ENCODE results near the gene PLXND1.

The PLXND1 gene

GRCh38 chr3:129583289-129583688 is 23.2 kb downstream of the PLXND1 start:
- no peak for TF ChIP-seq CTCF (IDR thresholded peaks at IDR 0.05; ENCODE audit: low read depth, low read length, missing control alignments)
- no peak for DNase-seq (ENCODE audit: extremely low read depth, low read depth)
- no peak overlapping the region for H3K4me3 ChIP-seq (replicated peaks; ENCODE audit: low read depth, low read length)

GRCh38 chr3:129582799-129583198 is 23.7 kb downstream of the PLXND1 start:
- no peak for TF ChIP-seq CTCF (IDR thresholded peaks at IDR 0.05; ENCODE audit: low read depth, low read length, missing control alignments)
- no peak overlapping the region for H3K4me3 ChIP-seq (replicated peaks; ENCODE audit: low read depth, low read length)
- DNase-seq (ENCODE audit: extremely low read depth, low read depth) = no peak

- no peak overlapping the region for H3K4me3 ChIP-seq (replicated peaks; ENCODE audit: low read depth, low read length)
- DNase-seq (ENCODE audit: extremely low read depth, low read depth) = no peak
- no peak for TF ChIP-seq CTCF (IDR thresholded peaks at IDR 0.05; ENCODE audit: low read depth, low read length, missing control alignments)
Observed at GRCh38 chr3:129581623-129582022, 24.9 kb downstream of the PLXND1 start.

GRCh38 chr3:129579991-129580390 is 26.5 kb downstream of the PLXND1 start:
- TF ChIP-seq CTCF (IDR thresholded peaks at IDR 0.05; ENCODE audit: low read depth, low read length, missing control alignments) = no peak
- no peak for DNase-seq (ENCODE audit: extremely low read depth, low read depth)
- no peak overlapping the region for H3K4me3 ChIP-seq (replicated peaks; ENCODE audit: low read depth, low read length)

GRCh38 chr3:129577925-129578786 is 28.3 kb downstream of the PLXND1 start:
- H3K4me3 ChIP-seq (replicated peaks; ENCODE audit: low read depth, low read length) = no peak overlapping the region
- no peak for TF ChIP-seq CTCF (IDR thresholded peaks at IDR 0.05; ENCODE audit: low read depth, low read length, missing control alignments)
- no peak for DNase-seq (ENCODE audit: extremely low read depth, low read depth)

GRCh38 chr3:129577366-129577765 is 29.1 kb downstream of the PLXND1 start:
- DNase-seq (ENCODE audit: extremely low read depth, low read depth) = no peak
- TF ChIP-seq CTCF (IDR thresholded peaks at IDR 0.05; ENCODE audit: low read depth, low read length, missing control alignments) = no peak
- no peak overlapping the region for H3K4me3 ChIP-seq (replicated peaks; ENCODE audit: low read depth, low read length)
